HepG2 (cell line): ENCODE results near the gene AKIP1. TPM values are rescaled to one million over a fixed set of nuclear protein-coding genes. Genes with fewer than 3 reads are reported as not detected.

Experiments used
- ATAC-seq: fragments of 200-7000 bp; cut with Tn5 transposase; 3 replicates; pipeline ENCODE4 v1.9.1; 2020; ENCODE audit warnings: mild to moderate bottlenecking, moderate library complexity
- BruUV-seq: library from RNA; stranded (reverse); fragments of 400-500 nt; replicated peaks from 2 replicates; lab custom pipeline; 2021; lab: Mats Ljungman, UMichigan
- CTCF ChIA-PET: fragments of 300-600 bp; formaldehyde crosslinking; extraction: SDS; loops from one replicate; lab custom pipeline; 2021; ENCODE audit warnings: low total read pairs, inconsistent platforms, low intra/inter-chr PET ratio; lab: Yijun Ruan, JAX
- POLR2A ChIA-PET: fragments of 350-600 bp; sonication (Branson Sonifier 250); formaldehyde crosslinking; loops from one replicate; lab custom pipeline; 2020; ENCODE audit warnings: antibody characterized with exemption, inconsistent platforms; lab: Yijun Ruan, JAX
- DNase-seq: peaks from one replicate; pipeline ENCODE4 v3.0.0-alpha.2; 2015; ENCODE audit warnings: low spot score
- FAIRE-seq: peaks from 3 replicates; lab custom pipeline; 2011; peaks lifted over from hg19 to GRCh38; lab: Jason Lieb, UNC
- H2AFZ ChIP-seq: one replicate; pipeline ENCODE4 v1.6.1; 2011; ENCODE audit warnings: low read length, inconsistent platforms
- H3K27ac ChIP-seq: fragments of 300-600 bp; 3 replicates; pipeline ENCODE4 v1.8.0; 2011; ENCODE audit warnings: mixed run types, mild to moderate bottlenecking, mixed read lengths, low read length, inconsistent platforms; ENCODE audit not compliant: insufficient read depth; ENCODE audit errors: extremely low read length
- H3K27me3 ChIP-seq, 2 experiments: fragments of 200-600 bp in 1 of 2; 2 replicates in 1 of 2; 3 replicates in 1 of 2; pipeline versions ENCODE4 v1.6.0 to v1.8.0; 2011; ENCODE audit warnings: low read length in 2 of 2, mild to moderate bottlenecking in 2 of 2, moderate library complexity in 2 of 2, inconsistent platforms in 1 of 2; ENCODE audit not compliant: insufficient read depth in 2 of 2, control insufficient read depth in 1 of 2
- H3K36me3 ChIP-seq, 2 experiments: fragments of 200-600 bp in 1 of 2; replicated peaks in 1 of 2; 2 replicates in 1 of 2; 3 replicates in 1 of 2; pipeline versions ENCODE4 v1.5.1 to v1.8.0; 2011; ENCODE audit warnings: low read length in 2 of 2, inconsistent platforms in 1 of 2; ENCODE audit not compliant: insufficient read depth in 2 of 2, control insufficient read depth in 1 of 2
- H3K4me1 ChIP-seq: 2 replicates; pipeline ENCODE4 v1.5.1; 2012; ENCODE audit warnings: low read length, inconsistent platforms; ENCODE audit not compliant: insufficient read depth
- H3K4me2 ChIP-seq: 2 replicates; pipeline ENCODE4 v1.6.0; 2011; ENCODE audit warnings: low read depth, low read length, inconsistent platforms
- H3K4me3 ChIP-seq, 3 experiments: fragments of 200-600 bp in 1 of 3; sonication (generic), shearing (Covaris generic) in 1 of 3; replicated peaks in 1 of 3; 2 replicates each; pipeline ENCODE4 v1.5.1; 2011 to 2016; ENCODE audit warnings: low read length in 3 of 3, inconsistent platforms in 2 of 3, low read depth in 2 of 3, mild to moderate bottlenecking in 2 of 3, control low read depth in 1 of 3, mixed read lengths in 1 of 3; ENCODE audit not compliant: insufficient read depth in 1 of 3
- H3K79me2 ChIP-seq: one replicate; pipeline ENCODE4 v1.6.1; 2011; ENCODE audit warnings: low read length, inconsistent platforms; ENCODE audit not compliant: insufficient read depth
- H3K9ac ChIP-seq: 2 replicates; pipeline ENCODE4 v1.6.0; 2011; ENCODE audit warnings: mild to moderate bottlenecking, low read depth, low read length, inconsistent platforms; ENCODE audit not compliant: insufficient read depth
- H3K9me3 ChIP-seq: 2 replicates; pipeline ENCODE4 v1.5.1; 2012; ENCODE audit warnings: mild to moderate bottlenecking, low read length
- H4K20me1 ChIP-seq: 2 replicates; pipeline ENCODE4 v1.6.0; 2011; ENCODE audit warnings: inconsistent platforms, mild to moderate bottlenecking, low read length, moderate library complexity; ENCODE audit not compliant: insufficient read depth
- CHD4 ChIP-seq: fragments of 200-600 bp; sonication (generic); IDR thresholded peaks from 2 replicates; pipeline ENCODE4 v1.7.0; 2017; ENCODE audit warnings: mild to moderate bottlenecking, low read length, borderline replicate concordance
- IRF2 ChIP-seq: IDR thresholded peaks from 2 replicates; pipeline ENCODE4 v1.6.1; 2018; ENCODE audit warnings: missing genetic modification reagents, missing compliant biosample characterization
- MXD3 ChIP-seq: IDR thresholded peaks from 2 replicates; pipeline ENCODE4 v1.6.1; 2016; ENCODE audit warnings: mild to moderate bottlenecking, missing biosample characterization, missing genetic modification reagents
- RFX1 ChIP-seq: fragments of 450-650 bp; IDR thresholded peaks from 2 replicates; pipeline ENCODE4 v1.6.1; 2017
- RFXANK ChIP-seq: IDR thresholded peaks from 2 replicates; pipeline ENCODE4 v1.6.1; 2016
- SATB2 ChIP-seq: sonication (generic); formaldehyde crosslinking; IDR thresholded peaks from 2 replicates; pipeline ENCODE4 v1.5.0; 2020; ENCODE audit warnings: missing genetic modification reagents
- TFDP2 ChIP-seq: sonication (generic); formaldehyde crosslinking; IDR thresholded peaks from 2 replicates; pipeline ENCODE4 v1.4.0; 2020; ENCODE audit warnings: missing genetic modification reagents
- ZFP36L1 ChIP-seq: sonication (generic); formaldehyde crosslinking; IDR thresholded peaks from 2 replicates; pipeline ENCODE4 v1.8.0; 2022; ENCODE audit warnings: mild to moderate bottlenecking, missing genetic modification reagents, moderate library complexity
- ZFP82 ChIP-seq: sonication (generic); formaldehyde crosslinking; IDR thresholded peaks from 2 replicates; pipeline ENCODE4 v1.5.1; 2020; ENCODE audit warnings: mild to moderate bottlenecking, missing genetic modification reagents, borderline replicate concordance
- ZKSCAN1 ChIP-seq: fragments of 150-350 bp; IDR thresholded peaks from 2 replicates; pipeline ENCODE4 v1.6.1; 2014; ENCODE audit warnings: low read length
- ZNF33A ChIP-seq: sonication (generic); formaldehyde crosslinking; IDR thresholded peaks from 2 replicates; pipeline ENCODE4 v1.5.1; 2020; ENCODE audit warnings: missing genetic modification reagents, mild to moderate bottlenecking, moderate library complexity, borderline replicate concordance
- ZNF672 ChIP-seq: sonication (generic); formaldehyde crosslinking; IDR thresholded peaks from 2 replicates; pipeline ENCODE4 v1.8.1; 2022; ENCODE audit warnings: missing genetic modification reagents
- ZNF766 ChIP-seq: sonication (generic); formaldehyde crosslinking; IDR thresholded peaks from 2 replicates; pipeline ENCODE4 v1.5.0; 2020; ENCODE audit warnings: missing genetic modification reagents, borderline replicate concordance
- WGBS: methylation state at CpG from one replicate; pipeline ENCODE4 v1.1.6; 2017; ENCODE audit warnings: low lambda C conversion rate; 5-methylcytosine and 5-hydroxymethylcytosine counted together
- in situ Hi-C: cut with HindIII; loops from 2 replicates; pipeline ENCODE4 v1.10.0; 2017; ENCODE audit warnings: low pct_unique_long_range_greater_than_20kb; ENCODE audit not compliant: extremely low pct_ligation_motif_present
- intact Hi-C: fragments of 100-400 bp; cut with micrococcal nuclease; formaldehyde crosslinking; loops from one replicate; pipeline ENCODE4 v1.10.0; 2022; ENCODE audit not compliant: unreplicated experiment
- polyA plus RNA-seq, 8 experiments: library from polyadenylated mRNA; depleted of rRNA in 3 of 8; stranded (reverse) in 7 of 8; unstranded in 1 of 8; fragments of >200 nt; fragmentation: Illumina TruSeq in 4 of 8; extraction: Trizol in 4 of 8; gene quantifications; 2 replicates each; pipeline versions ENCODE4 v1.2.1 to v1.2.3, GENCODE V29; 2011 to 2016; ENCODE audit warnings: low read depth in 4 of 8, missing spikeins in 1 of 8, mixed read lengths in 1 of 8; ENCODE audit not compliant: insufficient read depth in 1 of 8
- total RNA-seq, 5 experiments: library from RNA; depleted of rRNA; stranded (reverse); fragments of >200 nt; fragmentation: Illumina TruSeq; extraction: Trizol; gene quantifications; 2 replicates each; pipeline ENCODE4 v1.2.3, GENCODE V29; 2016; ENCODE audit warnings: low read depth in 1 of 5
- TF ChIP-seq, protein P1 (sequence below): sonication (generic); formaldehyde crosslinking; IDR thresholded peaks from 2 replicates; pipeline ENCODE4 v1.4.0; 2020; ENCODE audit warnings: mild to moderate bottlenecking, missing genetic modification reagents
- TF ChIP-seq, protein P2 (sequence below): sonication (generic); formaldehyde crosslinking; IDR thresholded peaks from 2 replicates; pipeline ENCODE4 v1.4.0; 2020; ENCODE audit warnings: missing genetic modification reagents

AKIP1 gene
- total and polyA plus RNA-seq, 2 of the 13 experiments (the other 11 are each of a cell fraction or from before 2014, with no cell fraction given) = 10.0 to 20.3 TPM

DNA sequence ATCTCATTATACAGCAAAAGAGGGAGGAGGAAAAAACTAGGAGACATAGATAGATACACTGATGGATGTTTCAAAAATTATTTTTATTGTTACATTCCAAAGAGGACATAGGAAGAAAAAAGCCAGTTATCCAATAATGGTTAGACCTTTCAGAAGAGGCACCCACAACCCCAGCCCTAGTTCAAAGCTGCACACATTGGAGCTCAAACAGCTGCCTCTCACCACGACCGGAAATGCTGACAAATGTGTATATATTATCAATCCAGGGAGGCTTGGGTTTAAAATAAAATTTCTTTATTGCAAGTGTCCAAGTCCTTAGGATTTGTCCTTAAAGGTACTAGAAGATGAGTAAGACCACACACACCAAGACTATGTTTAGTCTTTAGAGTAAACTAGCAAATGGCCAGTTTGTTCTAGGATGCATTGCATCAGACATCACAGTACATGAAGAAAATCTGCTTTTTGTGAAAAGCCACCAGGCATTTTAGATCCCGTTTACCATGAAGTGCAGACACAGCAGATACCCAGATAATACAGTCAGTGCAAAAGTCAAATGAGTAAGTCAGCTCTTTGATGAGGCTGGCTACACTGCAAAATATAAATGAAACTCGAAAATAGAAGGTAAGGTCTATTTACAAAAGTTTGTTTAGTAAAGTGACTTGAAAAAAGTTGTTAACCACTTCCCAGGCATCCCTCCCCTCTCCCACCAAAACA lies 36.4 kb downstream of the AKIP1 start:
- Histone ChIP-seq H3K9ac (no peak overlapping the region), H2AFZ (no peak overlapping the region), H3K27ac (no peak overlapping the region), H3K4me1 (no peaks in the 10 kb centered on the region), H3K4me2 (no peak overlapping the region), H4K20me1 (no peaks in the 10 kb centered on the region), H3K27me3 (no peaks in the 10 kb centered on the region), H3K9me3 (no peaks in the 10 kb centered on the region), H3K79me2 (no peaks in the 10 kb centered on the region), H3K4me3 (no peak overlapping the region), H3K36me3 (peaks cover 9 to 10% of the 10 kb centered on the region in 2 experiments; a peak in 4 of 5 replicates)
- intact Hi-C loops (no loop called here), in situ Hi-C loops (no loop called here)
- CTCF ChIA-PET = no interaction called here
- BruUV-seq = no TSS peak
- 87% methylated on average over 4 of the region's 4 CpGs for WGBS
- FAIRE-seq = no peak
- TF ChIP-seq RFX1 (no peak), ZNF766 (no peak), ZNF672 (CRISPR knock-in tag) (no peak), SATB2 (CRISPR knock-in tag) (no peak), ZFP82 (no peak), ZKSCAN1 (no peak), CHD4 (no peak), IRF2 (CRISPR knock-in tag) (no peak), TFDP2 (CRISPR knock-in tag) (no peak), ZFP36L1 (no peak), RFXANK (no peak), ZNF33A (CRISPR knock-in tag) (no peak), MXD3 (CRISPR knock-in tag) (no peak)
- TF ChIP-seq, protein P1, sequence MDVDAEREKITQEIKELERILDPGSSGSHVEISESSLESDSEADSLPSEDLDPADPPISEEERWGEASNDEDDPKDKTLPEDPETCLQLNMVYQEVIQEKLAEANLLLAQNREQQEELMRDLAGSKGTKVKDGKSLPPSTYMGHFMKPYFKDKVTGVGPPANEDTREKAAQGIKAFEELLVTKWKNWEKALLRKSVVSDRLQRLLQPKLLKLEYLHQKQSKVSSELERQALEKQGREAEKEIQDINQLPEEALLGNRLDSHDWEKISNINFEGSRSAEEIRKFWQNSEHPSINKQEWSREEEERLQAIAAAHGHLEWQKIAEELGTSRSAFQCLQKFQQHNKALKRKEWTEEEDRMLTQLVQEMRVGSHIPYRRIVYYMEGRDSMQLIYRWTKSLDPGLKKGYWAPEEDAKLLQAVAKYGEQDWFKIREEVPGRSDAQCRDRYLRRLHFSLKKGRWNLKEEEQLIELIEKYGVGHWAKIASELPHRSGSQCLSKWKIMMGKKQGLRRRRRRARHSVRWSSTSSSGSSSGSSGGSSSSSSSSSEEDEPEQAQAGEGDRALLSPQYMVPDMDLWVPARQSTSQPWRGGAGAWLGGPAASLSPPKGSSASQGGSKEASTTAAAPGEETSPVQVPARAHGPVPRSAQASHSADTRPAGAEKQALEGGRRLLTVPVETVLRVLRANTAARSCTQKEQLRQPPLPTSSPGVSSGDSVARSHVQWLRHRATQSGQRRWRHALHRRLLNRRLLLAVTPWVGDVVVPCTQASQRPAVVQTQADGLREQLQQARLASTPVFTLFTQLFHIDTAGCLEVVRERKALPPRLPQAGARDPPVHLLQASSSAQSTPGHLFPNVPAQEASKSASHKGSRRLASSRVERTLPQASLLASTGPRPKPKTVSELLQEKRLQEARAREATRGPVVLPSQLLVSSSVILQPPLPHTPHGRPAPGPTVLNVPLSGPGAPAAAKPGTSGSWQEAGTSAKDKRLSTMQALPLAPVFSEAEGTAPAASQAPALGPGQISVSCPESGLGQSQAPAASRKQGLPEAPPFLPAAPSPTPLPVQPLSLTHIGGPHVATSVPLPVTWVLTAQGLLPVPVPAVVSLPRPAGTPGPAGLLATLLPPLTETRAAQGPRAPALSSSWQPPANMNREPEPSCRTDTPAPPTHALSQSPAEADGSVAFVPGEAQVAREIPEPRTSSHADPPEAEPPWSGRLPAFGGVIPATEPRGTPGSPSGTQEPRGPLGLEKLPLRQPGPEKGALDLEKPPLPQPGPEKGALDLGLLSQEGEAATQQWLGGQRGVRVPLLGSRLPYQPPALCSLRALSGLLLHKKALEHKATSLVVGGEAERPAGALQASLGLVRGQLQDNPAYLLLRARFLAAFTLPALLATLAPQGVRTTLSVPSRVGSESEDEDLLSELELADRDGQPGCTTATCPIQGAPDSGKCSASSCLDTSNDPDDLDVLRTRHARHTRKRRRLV = no peak
- TF ChIP-seq, protein P2, sequence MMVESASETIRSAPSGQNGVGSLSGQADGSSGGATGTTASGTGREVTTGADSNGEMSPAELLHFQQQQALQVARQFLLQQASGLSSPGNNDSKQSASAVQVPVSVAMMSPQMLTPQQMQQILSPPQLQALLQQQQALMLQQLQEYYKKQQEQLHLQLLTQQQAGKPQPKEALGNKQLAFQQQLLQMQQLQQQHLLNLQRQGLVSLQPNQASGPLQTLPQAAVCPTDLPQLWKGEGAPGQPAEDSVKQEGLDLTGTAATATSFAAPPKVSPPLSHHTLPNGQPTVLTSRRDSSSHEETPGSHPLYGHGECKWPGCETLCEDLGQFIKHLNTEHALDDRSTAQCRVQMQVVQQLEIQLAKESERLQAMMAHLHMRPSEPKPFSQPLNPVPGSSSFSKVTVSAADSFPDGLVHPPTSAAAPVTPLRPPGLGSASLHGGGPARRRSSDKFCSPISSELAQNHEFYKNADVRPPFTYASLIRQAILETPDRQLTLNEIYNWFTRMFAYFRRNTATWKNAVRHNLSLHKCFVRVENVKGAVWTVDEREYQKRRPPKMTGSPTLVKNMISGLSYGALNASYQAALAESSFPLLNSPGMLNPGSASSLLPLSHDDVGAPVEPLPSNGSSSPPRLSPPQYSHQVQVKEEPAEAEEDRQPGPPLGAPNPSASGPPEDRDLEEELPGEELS (CRISPR knock-in tag) = no peak
- TF ChIP-seq, all 625 proteins: peak for 0
- POLR2A ChIA-PET = no interaction called here
- no peak for DNase-seq
- no peak for ATAC-seq
